ENCODE data around the gene ARHGEF12. TPM values are rescaled to one million over a fixed set of nuclear protein-coding genes. Genes with fewer than 3 reads are reported as not detected.
A peak's percentile ranks its signal among the peaks of the same experiment; 100 is the strongest.

Gene ARHGEF12
- total RNA-seq, 4 donors from 2014 or later = 75.9 to 116 (median 94.3) TPM

DNA sequence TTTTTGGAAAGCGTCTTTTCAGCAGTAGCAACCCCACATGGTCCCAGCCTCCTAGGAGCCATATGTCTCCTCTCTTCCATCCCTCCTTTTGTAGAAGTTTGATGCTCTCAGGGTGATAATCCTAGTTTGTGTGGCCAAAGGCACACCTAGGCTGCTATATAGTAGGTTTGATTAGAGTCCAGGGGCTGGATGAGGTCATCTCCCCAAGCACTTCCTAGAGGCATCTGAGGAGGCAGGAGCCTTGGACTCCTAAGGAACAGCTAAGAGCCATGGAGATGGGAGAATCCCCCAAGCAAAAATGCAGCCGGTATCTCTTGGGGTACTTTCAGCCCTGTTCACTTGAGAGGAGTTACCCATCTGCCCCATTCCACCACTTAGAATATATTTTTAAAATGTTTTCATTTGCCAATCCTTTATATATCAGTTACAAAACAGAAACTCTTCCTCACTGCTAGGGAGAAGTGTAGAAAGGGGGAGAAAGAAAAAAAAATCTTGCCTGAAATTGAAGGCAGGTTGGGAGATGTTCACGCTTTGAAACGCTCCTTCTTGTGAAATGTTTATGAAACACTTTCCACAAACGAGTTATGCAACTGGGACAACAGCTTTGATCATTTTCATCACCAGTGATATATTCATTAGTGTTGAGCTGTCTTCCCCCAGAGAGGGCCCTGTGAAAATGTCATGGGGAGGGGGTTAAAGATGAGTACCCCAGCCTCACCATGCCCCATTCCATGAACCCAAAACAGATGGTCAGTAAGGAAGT lies 43.0 kb upstream of the ARHGEF12 start:
- intact Hi-C loops (cut with DNase I; ENCODE audit: low total_unique reads) (no loop called here), in situ Hi-C loops (cut with MboI; ENCODE audit: low pct_ligation_motif_present in 1 of 4, low pct_unique_long_range_greater_than_20kb in 1 of 4, low sequenced_read_pairs in 3 of 4) (loop anchor here in 3 of 4 donors (10.0 to 25.0 kb wide), 3 partner anchors 58 to 306 kb away; no protein-coding TSS in a partner anchor)
- Histone ChIP-seq H3K27ac (no peak overlapping the region), H3K27me3 (peaks cover 8% of the 10 kb centered on the region), H3K4me1 (peaks cover 0 to 8% (median 0%) of the 10 kb centered on the region in 4 donors), H3K4me3 (no peak overlapping the region), H3K9me3 (no peaks in the 10 kb centered on the region), H3K36me3 (no peaks in the 10 kb centered on the region)
- 69 to 70% methylated on average over 4 to 5 of the region's 5 CpGs for WGBS, 2 donors (ENCODE audit: low coverage in 1 of 2)
- TF ChIP-seq POLR2AphosphoS5 (IDR thresholded peaks at IDR 0.05) = no peak
- no peak for TF ChIP-seq EP300 (IDR thresholded peaks at IDR 0.05; ENCODE audit: low read depth)
- TF ChIP-seq POLR2A (IDR thresholded peaks at IDR 0.05) = no peak
- TF ChIP-seq, protein P1, sequence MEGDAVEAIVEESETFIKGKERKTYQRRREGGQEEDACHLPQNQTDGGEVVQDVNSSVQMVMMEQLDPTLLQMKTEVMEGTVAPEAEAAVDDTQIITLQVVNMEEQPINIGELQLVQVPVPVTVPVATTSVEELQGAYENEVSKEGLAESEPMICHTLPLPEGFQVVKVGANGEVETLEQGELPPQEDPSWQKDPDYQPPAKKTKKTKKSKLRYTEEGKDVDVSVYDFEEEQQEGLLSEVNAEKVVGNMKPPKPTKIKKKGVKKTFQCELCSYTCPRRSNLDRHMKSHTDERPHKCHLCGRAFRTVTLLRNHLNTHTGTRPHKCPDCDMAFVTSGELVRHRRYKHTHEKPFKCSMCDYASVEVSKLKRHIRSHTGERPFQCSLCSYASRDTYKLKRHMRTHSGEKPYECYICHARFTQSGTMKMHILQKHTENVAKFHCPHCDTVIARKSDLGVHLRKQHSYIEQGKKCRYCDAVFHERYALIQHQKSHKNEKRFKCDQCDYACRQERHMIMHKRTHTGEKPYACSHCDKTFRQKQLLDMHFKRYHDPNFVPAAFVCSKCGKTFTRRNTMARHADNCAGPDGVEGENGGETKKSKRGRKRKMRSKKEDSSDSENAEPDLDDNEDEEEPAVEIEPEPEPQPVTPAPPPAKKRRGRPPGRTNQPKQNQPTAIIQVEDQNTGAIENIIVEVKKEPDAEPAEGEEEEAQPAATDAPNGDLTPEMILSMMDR (IDR thresholded peaks at IDR 0.05) = no peak
- no peak for DNase-seq

GRCh38 chr11:120294096-120294495 lies 42.1 kb upstream of the ARHGEF12 start:
- WGBS, 2 donors (ENCODE audit: low coverage in 1 of 2) = 71% methylated on average over 5 of the region's 5 CpGs; no CpG with 5 or more reads in 1 of the 2 donors
- Histone ChIP-seq H3K9me3 (no peaks in the 10 kb centered on the region), H3K27me3 (peaks cover 8% of the 10 kb centered on the region), H3K4me1 (peaks cover 0 to 8% (median 0%) of the 10 kb centered on the region in 4 donors), H3K36me3 (no peaks in the 10 kb centered on the region), H3K27ac (no peak overlapping the region), H3K4me3 (no peak overlapping the region)
- no peak for TF ChIP-seq POLR2A (IDR thresholded peaks at IDR 0.05)
- no peak for TF ChIP-seq EP300 (IDR thresholded peaks at IDR 0.05; ENCODE audit: low read depth)
- TF ChIP-seq, protein P1 (IDR thresholded peaks at IDR 0.05) = no peak
- TF ChIP-seq POLR2AphosphoS5 (IDR thresholded peaks at IDR 0.05) = no peak
- intact Hi-C loops (cut with DNase I; ENCODE audit: low total_unique reads) (no loop called here), in situ Hi-C loops (cut with MboI; ENCODE audit: low pct_ligation_motif_present in 1 of 4, low pct_unique_long_range_greater_than_20kb in 1 of 4, low sequenced_read_pairs in 3 of 4) (loop anchor here in 3 of 4 donors (10.0 to 25.0 kb wide), 3 partner anchors 59 to 307 kb away; no protein-coding TSS in a partner anchor)
- no peak for DNase-seq

- in situ Hi-C loops (cut with MboI; ENCODE audit: low pct_ligation_motif_present in 1 of 4, low pct_unique_long_range_greater_than_20kb in 1 of 4, low sequenced_read_pairs in 3 of 4) (loop anchor here in 3 of 4 donors (5.0 to 25.0 kb wide), 4 partner anchors 60 to 308 kb away; no protein-coding TSS in a partner anchor), intact Hi-C loops (cut with DNase I; ENCODE audit: low total_unique reads) (no loop called here)
- no peaks in the 10 kb centered on the region for H3K9me3 ChIP-seq
- H3K4me1 ChIP-seq = peaks cover 0 to 11% (median 1%) of the 10 kb centered on the region in 4 donors
- peaks cover 8% of the 10 kb centered on the region for H3K27me3 ChIP-seq
- H3K4me3 ChIP-seq = no peak overlapping the region
- 0 to 30% methylated on average over 1 to 4 of the region's 4 CpGs for WGBS, 2 donors (ENCODE audit: low coverage in 1 of 2)
- no peak for TF ChIP-seq POLR2AphosphoS5 (IDR thresholded peaks at IDR 0.05)
- no peak for TF ChIP-seq POLR2A (IDR thresholded peaks at IDR 0.05)
- TF ChIP-seq, protein P1 (IDR thresholded peaks at IDR 0.05) = no peak
- TF ChIP-seq EP300 (IDR thresholded peaks at IDR 0.05; ENCODE audit: low read depth) = no peak
- no peaks in the 10 kb centered on the region for H3K36me3 ChIP-seq
- H3K27ac ChIP-seq = no peak overlapping the region
- DNase-seq = peak; percentile 23
Measured at GRCh38 chr11:120295099-120295498, 41.1 kb upstream of the ARHGEF12 start.

DNA sequence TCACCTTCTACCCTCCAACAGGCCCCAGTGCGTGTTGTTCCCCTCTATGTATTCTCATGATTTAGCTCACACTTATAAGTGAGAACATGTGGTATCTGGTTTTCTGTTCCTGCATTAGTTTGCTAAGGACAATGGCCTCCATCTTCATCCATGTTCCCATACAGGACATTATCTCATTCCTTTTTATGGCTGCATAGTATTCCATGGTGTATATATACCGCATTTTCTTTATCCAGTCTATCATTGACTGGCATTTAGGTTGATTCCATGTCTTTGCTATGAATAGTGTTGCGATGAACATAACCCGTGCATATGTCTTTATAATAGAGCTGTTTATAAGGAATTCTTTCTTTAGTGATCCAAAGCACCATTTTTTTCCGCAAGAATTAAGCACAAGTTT lies 39.7 kb upstream of the ARHGEF12 start:
- no peaks in the 10 kb centered on the region for H3K36me3 ChIP-seq
- TF ChIP-seq EP300 (IDR thresholded peaks at IDR 0.05; ENCODE audit: low read depth) (no peak), POLR2AphosphoS5 (IDR thresholded peaks at IDR 0.05) (no peak), POLR2A (IDR thresholded peaks at IDR 0.05) (no peak)
- TF ChIP-seq, protein P1 (IDR thresholded peaks at IDR 0.05) = no peak
- no peak overlapping the region for H3K27ac ChIP-seq
- in situ Hi-C loops (cut with MboI; ENCODE audit: low pct_ligation_motif_present in 1 of 4, low pct_unique_long_range_greater_than_20kb in 1 of 4, low sequenced_read_pairs in 3 of 4) = loop anchor here in 3 of 4 donors (5.0 to 25.0 kb wide), 4 partner anchors 62 to 309 kb away; no protein-coding TSS in a partner anchor
- intact Hi-C loops (cut with DNase I; ENCODE audit: low total_unique reads) = no loop called here
- peaks cover 8% of the 10 kb centered on the region for H3K27me3 ChIP-seq
- H3K9me3 ChIP-seq = no peaks in the 10 kb centered on the region
- DNase-seq = no peak
- H3K4me3 ChIP-seq = no peak overlapping the region
- peaks cover 0 to 13% (median 1%) of the 10 kb centered on the region in 4 donors for H3K4me1 ChIP-seq
- WGBS, 2 donors (ENCODE audit: low coverage in 1 of 2) = 90 to 94% methylated on average over 2 to 5 of the region's 5 CpGs

Data from transverse colon (tissue), 4 donors.